Measurements from ENCODE around the gene RAB37.

DNA sequence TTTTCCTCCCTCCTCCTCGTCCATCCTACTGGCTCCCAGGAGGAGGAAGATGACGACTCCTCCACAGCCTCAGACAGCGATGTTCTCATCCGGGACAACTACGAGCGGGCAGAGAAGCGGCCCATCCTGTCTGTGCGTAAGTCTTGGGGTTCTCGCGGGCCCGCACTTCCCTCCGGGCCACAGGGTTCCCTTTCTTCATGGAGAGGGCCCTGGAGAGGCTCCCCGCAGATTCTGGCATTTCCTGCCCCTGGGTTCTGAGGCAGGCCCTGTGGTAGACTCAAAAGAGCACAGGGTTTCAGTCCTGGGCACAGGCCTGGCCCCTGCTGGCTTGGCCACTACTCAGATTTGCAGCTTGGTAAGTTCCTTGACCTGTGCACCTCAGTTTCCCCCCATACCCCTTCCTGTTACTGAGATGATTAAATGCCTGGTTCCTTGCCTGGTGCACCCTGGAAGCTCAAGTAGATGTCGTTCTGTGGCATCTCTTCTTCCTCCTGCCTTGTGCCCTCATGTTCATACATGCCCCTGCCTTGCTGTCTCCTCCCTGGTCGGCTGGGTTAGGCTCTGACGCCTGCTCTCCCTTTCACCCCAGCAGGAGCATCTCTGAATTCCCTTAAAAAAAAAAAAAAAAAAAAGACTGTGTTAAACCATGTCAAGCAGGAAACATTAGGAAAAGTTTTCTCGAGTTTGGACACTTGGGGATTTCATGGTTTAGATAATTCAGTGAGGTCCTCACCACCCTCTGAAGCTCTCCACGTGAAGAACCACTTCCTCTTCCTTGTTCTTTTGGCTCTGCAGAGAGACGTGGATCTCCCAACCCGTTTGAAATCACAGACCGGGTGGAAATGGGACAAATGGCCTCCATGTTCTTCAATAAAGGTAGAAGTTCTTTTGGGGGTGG is 53.4 kb downstream of the RAB37 start:
- TF ChIP-seq, protein P1, sequence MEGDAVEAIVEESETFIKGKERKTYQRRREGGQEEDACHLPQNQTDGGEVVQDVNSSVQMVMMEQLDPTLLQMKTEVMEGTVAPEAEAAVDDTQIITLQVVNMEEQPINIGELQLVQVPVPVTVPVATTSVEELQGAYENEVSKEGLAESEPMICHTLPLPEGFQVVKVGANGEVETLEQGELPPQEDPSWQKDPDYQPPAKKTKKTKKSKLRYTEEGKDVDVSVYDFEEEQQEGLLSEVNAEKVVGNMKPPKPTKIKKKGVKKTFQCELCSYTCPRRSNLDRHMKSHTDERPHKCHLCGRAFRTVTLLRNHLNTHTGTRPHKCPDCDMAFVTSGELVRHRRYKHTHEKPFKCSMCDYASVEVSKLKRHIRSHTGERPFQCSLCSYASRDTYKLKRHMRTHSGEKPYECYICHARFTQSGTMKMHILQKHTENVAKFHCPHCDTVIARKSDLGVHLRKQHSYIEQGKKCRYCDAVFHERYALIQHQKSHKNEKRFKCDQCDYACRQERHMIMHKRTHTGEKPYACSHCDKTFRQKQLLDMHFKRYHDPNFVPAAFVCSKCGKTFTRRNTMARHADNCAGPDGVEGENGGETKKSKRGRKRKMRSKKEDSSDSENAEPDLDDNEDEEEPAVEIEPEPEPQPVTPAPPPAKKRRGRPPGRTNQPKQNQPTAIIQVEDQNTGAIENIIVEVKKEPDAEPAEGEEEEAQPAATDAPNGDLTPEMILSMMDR (IDR thresholded peaks at IDR 0.05): no peak
- TF ChIP-seq POLR2A (IDR thresholded peaks at IDR 0.05) (no peak), POLR2AphosphoS5 (IDR thresholded peaks at IDR 0.05) (no peak), EP300 (IDR thresholded peaks at IDR 0.05) (no peak)
